MCF 10A (cell line): Measurements from ENCODE around the gene GPC3. TPM values are rescaled to one million over a fixed set of nuclear protein-coding genes. Genes with fewer than 3 reads are reported as not detected.

Experiments
- BruUV-seq: library from RNA; stranded (reverse); fragments of 400-500 nt; replicated peaks from 2 replicates; lab custom pipeline; 2021; lab: Mats Ljungman, UMichigan
- CTCF ChIA-PET: fragments of 300-600 bp; sonication (Branson Sonifier 250); formaldehyde crosslinking; extraction: SDS; loops from one replicate; lab custom pipeline; 2021; ENCODE audit warnings: antibody characterized with exemption, inconsistent platforms; lab: Yijun Ruan, JAX
- POLR2A ChIA-PET: fragments of 300-600, 350-650 bp; sonication (Branson Sonifier 250); formaldehyde crosslinking; extraction: SDS; loops from one replicate; lab custom pipeline; 2020; ENCODE audit warnings: antibody characterized with exemption, inconsistent platforms; lab: Yijun Ruan, JAX
- DNase-seq: peaks from one replicate; pipeline ENCODE4 v3.0.0-alpha.2; 2018; ENCODE audit not compliant: unreplicated experiment
- H3K27ac Mint-ChIP-seq: one replicate; pipeline ENCODE4 v1.8.0; 2022; ENCODE audit warnings: mild to moderate bottlenecking, low read depth, mixed read lengths; ENCODE audit not compliant: unreplicated experiment
- H3K27me3 Mint-ChIP-seq: one replicate; pipeline ENCODE4 v1.8.0; 2022; ENCODE audit warnings: mixed read lengths; ENCODE audit not compliant: insufficient read depth, unreplicated experiment
- H3K36me3 Mint-ChIP-seq: one replicate; pipeline ENCODE4 v1.8.0; 2022; ENCODE audit warnings: mild to moderate bottlenecking, moderate library complexity, mixed read lengths; ENCODE audit not compliant: insufficient read depth, unreplicated experiment
- H3K4me1 Mint-ChIP-seq: one replicate; pipeline ENCODE4 v1.8.0; 2022; ENCODE audit warnings: mixed read lengths; ENCODE audit not compliant: insufficient read depth, unreplicated experiment
- H3K4me3 Mint-ChIP-seq: one replicate; pipeline ENCODE4 v1.8.0; 2022; ENCODE audit warnings: mild to moderate bottlenecking, moderate library complexity, mixed read lengths; ENCODE audit not compliant: unreplicated experiment
- H3K9me3 Mint-ChIP-seq: one replicate; pipeline ENCODE4 v1.8.0; 2022; ENCODE audit warnings: mixed read lengths; ENCODE audit not compliant: unreplicated experiment
- intact Hi-C: fragments of 100-400 bp; cut with micrococcal nuclease; formaldehyde crosslinking; loops from 2 replicates; pipeline ENCODE4 v1.14.1; 2022
- total RNA-seq: library from RNA; stranded (reverse); gene quantifications from 2 replicates; pipeline ENCODE4 v1.2.3, GENCODE V29; 2022
- TF ChIP-seq, protein P1 (sequence below): fragments of 200-600 bp; IDR thresholded peaks from one replicate; pipeline ENCODE4 v1.8.0; 2022; ENCODE audit warnings: antibody characterized with exemption, mild to moderate bottlenecking; ENCODE audit not compliant: unreplicated experiment

Gene GPC3
- total RNA-seq, 1 experiment from 2014 or later: 0.37 TPM

DNA sequence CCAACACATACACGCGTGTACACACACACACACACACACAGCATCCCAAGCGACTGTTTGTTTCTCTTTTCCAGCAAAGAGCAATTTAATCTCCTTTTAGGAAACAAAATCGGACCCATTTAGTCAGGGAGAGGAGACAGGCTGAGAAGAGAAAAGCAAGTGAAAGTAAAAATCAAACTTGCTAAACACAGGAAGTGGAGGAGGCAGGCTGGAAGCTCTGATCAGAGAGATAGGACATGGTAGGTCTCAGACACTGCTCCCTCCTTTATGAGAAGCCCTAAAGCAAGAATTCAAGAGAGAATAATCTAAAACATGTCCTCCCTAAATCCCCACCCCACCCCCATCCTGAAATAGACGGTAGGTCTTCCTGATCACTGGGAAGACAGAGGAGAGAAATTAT, 62.3 kb downstream of the GPC3 start:
- TF ChIP-seq, protein P1, sequence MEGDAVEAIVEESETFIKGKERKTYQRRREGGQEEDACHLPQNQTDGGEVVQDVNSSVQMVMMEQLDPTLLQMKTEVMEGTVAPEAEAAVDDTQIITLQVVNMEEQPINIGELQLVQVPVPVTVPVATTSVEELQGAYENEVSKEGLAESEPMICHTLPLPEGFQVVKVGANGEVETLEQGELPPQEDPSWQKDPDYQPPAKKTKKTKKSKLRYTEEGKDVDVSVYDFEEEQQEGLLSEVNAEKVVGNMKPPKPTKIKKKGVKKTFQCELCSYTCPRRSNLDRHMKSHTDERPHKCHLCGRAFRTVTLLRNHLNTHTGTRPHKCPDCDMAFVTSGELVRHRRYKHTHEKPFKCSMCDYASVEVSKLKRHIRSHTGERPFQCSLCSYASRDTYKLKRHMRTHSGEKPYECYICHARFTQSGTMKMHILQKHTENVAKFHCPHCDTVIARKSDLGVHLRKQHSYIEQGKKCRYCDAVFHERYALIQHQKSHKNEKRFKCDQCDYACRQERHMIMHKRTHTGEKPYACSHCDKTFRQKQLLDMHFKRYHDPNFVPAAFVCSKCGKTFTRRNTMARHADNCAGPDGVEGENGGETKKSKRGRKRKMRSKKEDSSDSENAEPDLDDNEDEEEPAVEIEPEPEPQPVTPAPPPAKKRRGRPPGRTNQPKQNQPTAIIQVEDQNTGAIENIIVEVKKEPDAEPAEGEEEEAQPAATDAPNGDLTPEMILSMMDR: no peak
- no peak for DNase-seq
- Mint-ChIP-seq H3K4me1 (peaks cover 5% of the 10 kb centered on the region), H3K9me3 (no peaks in the 10 kb centered on the region), H3K27ac (no peak overlapping the region), H3K4me3 (no peak overlapping the region), H3K36me3 (no peaks in the 10 kb centered on the region), H3K27me3 (peaks cover 75% of the 10 kb centered on the region)
- intact Hi-C loops: no loop called here
- ChIA-PET CTCF (interaction anchor here (0.6 to 1.5 kb wide), 7 partner anchors 11 to 1090 kb away, joined by 3 to 6 read pairs (median 3); no protein-coding TSS in a partner anchor), POLR2A (no interaction called here)
- BruUV-seq: no TSS peak

GRCh38 chrX:133922390-133922771, 63.0 kb downstream of the GPC3 start:
- peaks cover 5% of the 10 kb centered on the region for H3K4me1 Mint-ChIP-seq
- BruUV-seq: no TSS peak
- no peaks in the 10 kb centered on the region for H3K36me3 Mint-ChIP-seq
- H3K4me3 Mint-ChIP-seq: no peak overlapping the region
- TF ChIP-seq, protein P1: no peak
- no peak overlapping the region for H3K27ac Mint-ChIP-seq
- intact Hi-C loops: loop anchor here (1.0 kb wide), 1 partner anchor 130 kb away; no protein-coding TSS in a partner anchor
- CTCF ChIA-PET: interaction anchor here (0.6 to 6.1 kb wide), 20 partner anchors 10 to 263 kb away, joined by 3 to 47 read pairs (median 4); no protein-coding TSS in a partner anchor
- H3K9me3 Mint-ChIP-seq: no peaks in the 10 kb centered on the region
- POLR2A ChIA-PET: no interaction called here
- H3K27me3 Mint-ChIP-seq: peaks cover 71% of the 10 kb centered on the region
- DNase-seq: no peak

DNA sequence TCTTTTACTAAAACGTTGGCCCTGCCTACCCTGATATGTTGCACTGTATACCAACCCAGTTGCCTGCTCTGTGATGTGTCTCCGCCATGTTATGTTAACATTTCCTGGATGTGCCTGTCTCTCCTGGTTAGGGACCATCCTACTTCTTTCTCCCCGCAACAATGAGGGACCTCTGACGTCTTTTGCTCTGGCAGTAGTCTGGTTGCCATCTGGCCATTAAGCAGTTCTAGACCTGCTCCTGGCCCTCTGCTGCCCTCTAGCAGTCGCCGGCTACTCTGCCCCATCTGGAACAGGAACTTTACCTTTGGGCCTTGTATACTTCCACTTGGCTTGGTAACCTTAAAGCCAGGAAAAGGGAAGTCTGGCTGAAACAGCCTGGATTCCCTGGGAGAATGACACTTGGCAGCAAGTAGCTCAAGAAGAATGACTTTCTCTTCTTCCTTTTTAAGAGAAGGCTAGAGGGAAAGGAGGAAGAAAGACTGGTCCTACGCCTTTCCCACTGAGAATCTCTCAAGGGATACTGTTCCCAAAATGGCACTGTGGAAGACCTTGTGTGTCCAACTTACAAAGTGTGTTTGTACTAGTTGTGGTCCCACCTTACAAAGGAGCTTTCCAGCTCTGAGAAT, 63.5 kb downstream of the GPC3 start:
- no peak overlapping the region for H3K27ac Mint-ChIP-seq
- peaks cover 5% of the 10 kb centered on the region for H3K4me1 Mint-ChIP-seq
- H3K36me3 Mint-ChIP-seq: no peaks in the 10 kb centered on the region
- H3K27me3 Mint-ChIP-seq: peaks cover 66% of the 10 kb centered on the region
- intact Hi-C loops: loop anchor here (1.0 to 2.0 kb wide), 2 partner anchors 105 to 130 kb away; no protein-coding TSS in a partner anchor
- no peak overlapping the region for H3K4me3 Mint-ChIP-seq
- TF ChIP-seq, protein P1: peak; percentile 54
- DNase-seq: peak; percentile 48
- POLR2A ChIA-PET: interaction anchor here (0.7 kb wide), 1 partner anchor 142 kb away, joined by 4 read pairs; no protein-coding TSS in a partner anchor
- CTCF ChIA-PET: interaction anchor here (0.6 to 6.1 kb wide), 26 partner anchors 10 to 857 kb away, joined by 3 to 47 read pairs (median 4); no protein-coding TSS in a partner anchor
- no peaks in the 10 kb centered on the region for H3K9me3 Mint-ChIP-seq
- BruUV-seq: no TSS peak

- intact Hi-C loops: loop anchor here (2.0 kb wide), 1 partner anchor 106 kb away; no protein-coding TSS in a partner anchor
- TF ChIP-seq, protein P1: no peak
- ChIA-PET POLR2A (interaction anchor here (0.7 kb wide), 1 partner anchor 141 kb away, joined by 4 read pairs; no protein-coding TSS in a partner anchor), CTCF (interaction anchor here (0.6 to 6.1 kb wide), 14 partner anchors 9 to 858 kb away, joined by 3 to 47 read pairs (median 4); no protein-coding TSS in a partner anchor)
- peaks cover 5% of the 10 kb centered on the region for H3K4me1 Mint-ChIP-seq
- no peaks in the 10 kb centered on the region for H3K9me3 Mint-ChIP-seq
- H3K4me3 Mint-ChIP-seq: no peak overlapping the region
- no peaks in the 10 kb centered on the region for H3K36me3 Mint-ChIP-seq
- H3K27me3 Mint-ChIP-seq: peaks cover 61% of the 10 kb centered on the region
- DNase-seq: no peak
- no TSS peak for BruUV-seq
- H3K27ac Mint-ChIP-seq: no peak overlapping the region
Observed at GRCh38 chrX:133921086-133921485, 64.3 kb downstream of the GPC3 start.
